ENCODE results near the gene RERE. TPM values are rescaled to one million over a fixed set of nuclear protein-coding genes. Genes with fewer than 3 reads are reported as not detected.

The RERE gene
- total and polyA plus RNA-seq, 2 donors, result 69.0 to 168 TPM

DNA sequence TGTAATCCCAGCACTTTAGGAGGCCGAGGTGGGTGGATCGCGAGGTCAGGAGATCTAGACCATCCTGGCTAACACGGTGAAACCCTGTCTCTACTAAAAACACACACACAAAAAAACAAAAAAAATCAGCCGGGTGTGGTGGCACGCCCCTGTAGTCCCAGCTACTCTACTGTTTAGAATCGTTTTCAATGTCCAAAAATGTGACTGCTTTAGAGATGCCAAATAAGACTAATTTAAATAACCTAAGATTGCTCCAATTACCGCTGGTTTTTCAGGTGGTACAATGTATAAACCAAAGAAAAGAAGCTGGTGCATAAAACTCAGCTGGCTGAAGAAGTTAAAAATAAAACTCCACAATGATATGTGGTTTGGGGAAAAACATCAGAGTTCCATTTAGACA is 132.0 kb downstream of the RERE start:
- Histone ChIP-seq H3K4me1 (ENCODE audit: insufficient read depth) (no peaks in the 10 kb centered on the region), H3K36me3 (ENCODE audit: insufficient read depth) (no peaks in the 10 kb centered on the region), H3K27ac (ENCODE audit: low read depth) (no peak overlapping the region), H3K4me3 (ENCODE audit: low read depth, low read length) (no peak overlapping the region)
- WGBS, result 67% methylated on average over 8 of the region's 8 CpGs
- no peak for DNase-seq (ENCODE audit: extremely low spot score)

DNA sequence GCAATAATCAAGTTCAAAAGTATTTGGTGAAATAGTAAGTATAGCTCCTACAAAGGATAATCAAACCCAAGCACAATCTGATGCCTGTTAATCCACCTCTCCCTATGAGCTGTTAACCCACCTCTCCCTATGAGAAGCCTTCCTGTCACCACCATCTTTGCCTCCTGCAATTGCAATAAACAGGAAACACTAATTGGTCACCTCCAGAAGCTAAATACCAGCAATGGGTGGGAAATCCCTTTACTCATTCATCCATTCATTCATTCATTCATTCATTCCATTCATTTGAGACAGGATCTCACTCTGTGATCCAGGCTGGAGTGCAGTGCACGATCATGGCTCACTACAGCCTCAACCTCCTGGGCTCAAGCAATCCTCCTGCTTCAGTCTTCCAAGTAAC is 132.8 kb downstream of the RERE start:
- DNase-seq (ENCODE audit: extremely low spot score), result no peak
- WGBS, result 96% methylated on average over 1 of the region's 1 CpG
- no peaks in the 10 kb centered on the region for H3K4me1 ChIP-seq (ENCODE audit: insufficient read depth)
- H3K27ac ChIP-seq (ENCODE audit: low read depth), result no peak overlapping the region
- no peak overlapping the region for H3K4me3 ChIP-seq (ENCODE audit: low read depth, low read length)
- H3K36me3 ChIP-seq (ENCODE audit: insufficient read depth), result no peaks in the 10 kb centered on the region

DNA sequence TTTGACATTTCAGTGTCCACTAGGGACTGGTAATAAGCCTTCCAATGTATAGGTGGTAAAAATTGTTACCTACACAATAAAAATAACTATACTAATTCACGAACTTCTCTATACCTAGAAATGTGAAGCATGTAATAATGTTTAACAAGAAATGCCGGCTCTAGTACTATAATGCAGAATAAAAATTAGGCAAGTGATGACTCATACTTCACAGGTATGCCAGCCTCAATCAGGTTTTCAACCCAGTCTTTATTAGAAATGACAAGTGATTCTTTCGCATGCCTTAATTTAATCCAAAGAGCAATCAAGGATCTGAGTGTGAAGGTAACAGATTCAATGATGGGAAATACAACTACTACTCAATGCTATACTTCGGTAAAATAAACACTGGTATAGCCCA is 134.9 kb downstream of the RERE start:
- 91% methylated on average over 4 of the region's 4 CpGs for WGBS

DNA sequence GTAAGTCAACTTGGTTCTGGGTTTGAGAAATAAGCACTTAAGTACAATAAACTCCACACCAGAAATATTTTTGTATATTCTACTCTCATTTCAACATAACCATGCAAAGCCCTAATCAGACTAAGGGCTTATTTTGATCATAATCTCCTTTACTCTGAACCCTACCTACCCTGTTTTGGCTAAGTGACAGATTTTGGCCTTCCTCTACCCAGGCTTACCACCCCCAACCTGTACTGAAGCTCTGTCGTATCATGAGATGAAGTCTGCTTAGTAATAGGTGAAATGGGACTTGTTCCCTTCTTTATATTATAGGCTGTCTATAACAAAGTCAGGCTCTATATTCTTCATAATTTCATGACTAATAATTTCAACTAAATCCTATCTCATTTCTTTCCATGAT is 135.5 kb downstream of the RERE start:
- peak overlapping the region; percentile 52 for H3K27ac ChIP-seq (ENCODE audit: low read depth)
- DNase-seq (ENCODE audit: extremely low spot score), result no peak
- no peak overlapping the region for H3K4me3 ChIP-seq (ENCODE audit: low read depth, low read length)
- WGBS, result 91% methylated on average over 1 of the region's 1 CpG
- H3K4me1 ChIP-seq (ENCODE audit: insufficient read depth), result no peaks in the 10 kb centered on the region
- H3K36me3 ChIP-seq (ENCODE audit: insufficient read depth), result no peaks in the 10 kb centered on the region

More for the DNA sequence above, 134.9 kb downstream of the RERE start:
- Histone ChIP-seq H3K36me3 (ENCODE audit: insufficient read depth) (no peaks in the 10 kb centered on the region), H3K27ac (ENCODE audit: low read depth) (no peak overlapping the region), H3K4me1 (ENCODE audit: insufficient read depth) (no peaks in the 10 kb centered on the region), H3K4me3 (ENCODE audit: low read depth, low read length) (no peak overlapping the region)
- DNase-seq (ENCODE audit: extremely low spot score), result no peak

DNA sequence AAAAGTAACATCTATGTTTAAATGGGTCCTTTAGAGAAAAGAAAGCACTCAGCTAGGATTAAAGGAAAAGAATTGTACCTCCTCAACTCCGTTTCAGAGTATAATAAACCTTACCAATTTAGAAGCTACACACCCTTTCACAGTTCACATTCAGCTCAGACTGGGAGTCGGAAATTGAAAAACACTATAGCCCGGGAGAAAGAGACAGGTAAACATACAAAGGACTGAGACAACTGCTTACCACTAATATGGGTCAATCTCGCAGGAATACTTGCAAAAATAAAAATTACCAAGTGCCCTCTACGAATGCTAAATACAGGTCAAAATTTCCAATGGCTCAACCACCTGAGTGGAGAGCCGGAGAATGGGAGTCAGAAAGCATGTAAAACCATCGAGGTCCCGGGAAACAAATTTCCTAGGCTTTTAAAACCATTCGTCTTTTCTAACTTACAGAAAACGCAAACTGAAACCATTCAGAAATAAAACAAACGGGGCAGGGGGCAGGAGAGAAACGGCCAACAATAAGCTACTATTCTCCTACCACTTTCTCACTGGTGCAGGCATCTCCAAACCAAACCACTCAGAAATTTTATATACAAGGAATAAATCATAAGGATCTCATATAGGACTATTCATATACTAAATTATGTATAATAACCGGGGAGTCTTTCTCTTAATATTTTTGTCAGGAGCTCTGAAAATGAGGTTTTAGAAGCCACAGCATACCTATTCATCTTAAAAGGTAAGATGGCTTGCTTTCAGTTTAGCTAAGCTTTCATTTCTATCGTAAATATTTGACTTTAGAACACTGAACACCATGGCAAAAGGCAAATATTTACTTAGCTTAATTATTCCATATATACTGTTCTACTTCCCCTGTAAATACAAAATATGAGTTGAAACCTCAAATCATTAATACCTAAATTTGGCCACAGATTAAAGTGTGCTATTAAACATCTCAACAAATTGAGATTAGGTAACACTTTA is 136.5 kb downstream of the RERE start:
- H3K4me3 ChIP-seq (ENCODE audit: low read depth, low read length), result peak overlapping the region; percentile 25
- no peak for DNase-seq (ENCODE audit: extremely low spot score)
- H3K27ac ChIP-seq (ENCODE audit: low read depth), result no peak overlapping the region
- H3K4me1 ChIP-seq (ENCODE audit: insufficient read depth), result no peaks in the 10 kb centered on the region
- WGBS, result 58% methylated on average over 14 of the region's 14 CpGs
- H3K36me3 ChIP-seq (ENCODE audit: insufficient read depth), result no peaks in the 10 kb centered on the region

DNA sequence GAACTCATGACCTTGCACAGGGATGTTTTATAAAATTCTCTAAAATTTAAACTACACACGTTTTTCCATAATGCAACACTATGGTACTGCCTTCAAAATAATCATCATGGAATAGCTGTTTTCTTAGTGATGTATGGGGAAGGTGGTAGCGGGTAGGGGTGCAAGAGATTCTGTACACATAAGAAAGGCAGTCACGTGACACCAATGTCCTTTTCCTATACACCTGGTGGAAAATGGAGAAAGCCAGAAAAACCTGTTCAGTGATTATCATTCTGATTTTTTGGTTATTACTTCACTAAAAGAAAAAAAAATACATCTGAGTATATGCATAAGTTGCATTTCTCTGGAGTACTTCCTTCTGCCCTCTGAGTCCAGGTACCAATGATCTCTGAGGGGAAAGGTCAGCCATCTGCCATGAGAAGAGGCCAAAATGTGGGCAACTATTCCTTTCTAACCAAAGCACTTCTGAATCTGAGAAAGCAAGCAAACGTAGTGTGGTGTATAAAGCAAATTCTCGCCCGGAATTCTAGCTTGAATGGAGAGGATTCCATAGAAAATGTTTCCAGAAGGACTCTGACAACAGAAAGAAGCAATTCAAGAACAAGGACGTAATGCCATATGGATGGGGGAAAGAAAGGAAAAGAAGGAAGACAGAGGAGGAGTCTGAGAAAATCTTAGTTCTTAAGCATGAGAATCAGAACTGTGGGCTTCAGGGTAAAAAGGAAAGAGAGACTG is 137.3 kb downstream of the RERE start:
- Histone ChIP-seq H3K4me3 (ENCODE audit: low read depth, low read length) (no peak overlapping the region), H3K4me1 (ENCODE audit: insufficient read depth) (no peaks in the 10 kb centered on the region), H3K27ac (ENCODE audit: low read depth) (no peak overlapping the region), H3K36me3 (ENCODE audit: insufficient read depth) (no peaks in the 10 kb centered on the region)
- DNase-seq (ENCODE audit: extremely low spot score), result no peak
- WGBS, result 78% methylated on average over 7 of the region's 7 CpGs

DNA sequence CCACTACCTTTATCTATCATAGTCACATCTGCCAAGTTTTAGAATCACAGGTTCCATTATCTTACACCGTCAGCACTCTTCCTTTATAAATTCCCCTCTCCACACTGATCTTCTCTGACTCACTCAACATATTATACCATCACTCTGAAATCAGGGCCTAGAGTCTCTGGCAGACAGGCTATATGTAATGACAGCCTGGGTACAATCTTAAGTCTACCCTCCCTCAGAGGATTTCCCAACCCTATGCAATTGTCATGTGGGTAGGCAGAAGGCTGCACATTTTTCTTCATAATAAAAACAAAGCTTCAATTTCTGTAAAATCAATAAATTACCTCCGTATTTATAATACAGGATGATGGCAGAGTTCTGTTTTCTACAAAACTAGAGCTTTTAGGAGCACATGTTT is 138.0 kb downstream of the RERE start:
- H3K27ac ChIP-seq (ENCODE audit: low read depth), result no peak overlapping the region
- no peaks in the 10 kb centered on the region for H3K4me1 ChIP-seq (ENCODE audit: insufficient read depth)
- 68% methylated on average over 2 of the region's 2 CpGs for whole genome bisulfite sequencing

DNA sequence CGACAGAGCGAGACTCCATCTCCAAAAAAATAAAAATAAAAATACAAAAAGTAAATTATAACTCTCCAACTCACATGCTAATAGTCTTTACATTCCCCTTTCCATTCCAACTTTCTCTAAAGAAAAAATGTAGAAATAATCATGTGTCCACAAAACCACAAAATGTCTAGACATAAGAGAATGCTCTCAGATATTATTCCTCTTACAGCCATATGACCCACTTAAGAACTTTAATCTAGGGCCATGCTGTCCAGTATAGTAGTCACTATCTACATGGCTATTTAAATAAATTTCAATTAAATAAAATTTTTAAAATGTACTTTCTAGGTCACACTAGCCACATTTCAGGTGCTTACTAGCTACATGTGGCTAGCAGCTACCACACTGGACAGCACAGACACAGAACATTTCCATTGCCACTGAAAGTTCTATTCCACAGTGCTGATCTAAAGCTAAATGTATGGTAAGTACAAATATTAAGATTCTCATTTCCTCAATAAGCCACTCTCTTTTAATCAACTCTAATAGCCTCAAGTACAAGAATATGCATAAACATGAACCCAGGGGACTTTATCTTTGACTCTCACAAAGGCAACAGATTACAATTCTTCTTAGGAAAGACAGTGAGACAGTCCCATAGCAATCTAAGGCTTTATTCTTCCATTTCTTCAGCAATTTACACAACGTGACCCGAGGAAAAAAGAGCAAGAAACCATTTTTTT is 138.6 kb downstream of the RERE start:
- Histone ChIP-seq H3K4me1 (ENCODE audit: insufficient read depth) (no peaks in the 10 kb centered on the region), H3K4me3 (ENCODE audit: low read depth, low read length) (no peak overlapping the region), H3K36me3 (ENCODE audit: insufficient read depth) (no peaks in the 10 kb centered on the region), H3K27ac (ENCODE audit: low read depth) (no peak overlapping the region)
- 74% methylated on average over 4 of the region's 4 CpGs for WGBS
- DNase-seq (ENCODE audit: extremely low spot score), result no peak

More for the DNA sequence above, 138.0 kb downstream of the RERE start:
- Histone ChIP-seq H3K4me3 (ENCODE audit: low read depth, low read length) (no peak overlapping the region), H3K36me3 (ENCODE audit: insufficient read depth) (no peaks in the 10 kb centered on the region)
- no peak for DNase-seq (ENCODE audit: extremely low spot score)

DNA sequence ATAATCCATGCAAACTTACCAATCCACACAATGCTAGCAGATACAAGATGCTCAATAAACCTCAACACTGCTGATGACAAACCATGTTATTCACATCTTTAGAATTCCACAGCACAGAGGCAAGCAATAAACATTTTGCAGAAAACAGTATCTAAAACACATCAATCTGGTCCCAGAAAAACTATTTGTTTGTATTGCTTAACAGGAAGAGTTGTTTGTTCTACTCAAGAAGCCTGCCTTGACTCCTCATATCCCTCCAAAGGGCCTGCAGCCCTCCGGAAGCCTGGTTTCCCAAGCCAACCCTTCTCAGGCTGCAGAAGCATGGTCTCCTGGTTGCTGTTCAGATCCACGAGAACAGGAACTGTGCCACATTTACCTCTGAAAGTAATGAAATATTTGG is 139.7 kb downstream of the RERE start:
- Histone ChIP-seq H3K4me1 (ENCODE audit: insufficient read depth) (no peaks in the 10 kb centered on the region), H3K36me3 (ENCODE audit: insufficient read depth) (no peaks in the 10 kb centered on the region), H3K4me3 (ENCODE audit: low read depth, low read length) (no peak overlapping the region), H3K27ac (ENCODE audit: low read depth) (no peak overlapping the region)
- 89% methylated on average over 2 of the region's 2 CpGs for WGBS
- no peak for DNase-seq (ENCODE audit: extremely low spot score)

DNA sequence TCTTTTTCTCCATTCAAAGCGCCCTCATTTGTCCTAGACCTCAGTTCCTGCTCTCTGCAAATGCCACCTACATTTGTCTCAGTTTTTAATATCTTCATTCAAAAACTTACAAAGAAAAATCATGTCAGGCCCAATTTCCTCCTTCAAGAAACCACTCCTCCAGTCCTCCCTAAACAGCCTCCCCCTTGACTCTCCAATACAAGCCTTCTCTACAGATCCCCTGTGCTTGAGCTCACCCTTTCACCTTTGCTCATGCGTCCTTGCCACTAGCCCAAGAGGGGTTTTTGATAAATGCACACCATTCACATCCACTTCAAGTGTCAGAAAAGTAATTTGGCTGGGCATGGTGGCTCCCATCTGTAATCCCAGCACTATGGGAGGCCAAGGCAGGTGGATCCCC is 140.6 kb downstream of the RERE start:
- 96% methylated on average over 2 of the region's 2 CpGs for WGBS
- no peak for DNase-seq (ENCODE audit: extremely low spot score)
- no peak overlapping the region for H3K4me3 ChIP-seq (ENCODE audit: low read depth, low read length)
- H3K4me1 ChIP-seq (ENCODE audit: insufficient read depth), result no peaks in the 10 kb centered on the region
- no peaks in the 10 kb centered on the region for H3K36me3 ChIP-seq (ENCODE audit: insufficient read depth)
- no peak overlapping the region for H3K27ac ChIP-seq (ENCODE audit: low read depth)

DNA sequence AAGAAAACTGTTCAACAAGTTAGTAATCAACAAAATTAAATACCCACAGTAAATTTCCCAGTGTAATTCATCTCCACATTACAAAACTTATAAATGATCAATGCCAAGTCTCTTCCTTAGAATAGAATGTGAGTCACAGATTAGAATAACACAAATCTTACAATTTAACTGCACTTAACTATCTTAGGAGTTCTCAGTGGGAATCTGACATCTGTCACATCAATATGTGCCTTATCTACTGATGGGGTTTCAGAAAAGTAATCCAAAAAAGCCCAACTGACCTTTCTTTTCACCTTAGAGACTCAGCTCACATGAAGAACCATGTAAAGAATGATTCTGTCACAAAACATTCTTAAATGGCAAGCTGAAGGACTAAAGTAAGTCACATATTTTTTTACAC is 141.4 kb downstream of the RERE start:
- no peaks in the 10 kb centered on the region for H3K4me1 ChIP-seq (ENCODE audit: insufficient read depth)
- H3K27ac ChIP-seq (ENCODE audit: low read depth), result no peak overlapping the region
- DNase-seq (ENCODE audit: extremely low spot score), result no peak
- H3K4me3 ChIP-seq (ENCODE audit: low read depth, low read length), result no peak overlapping the region
- H3K36me3 ChIP-seq (ENCODE audit: insufficient read depth), result no peaks in the 10 kb centered on the region

DNA sequence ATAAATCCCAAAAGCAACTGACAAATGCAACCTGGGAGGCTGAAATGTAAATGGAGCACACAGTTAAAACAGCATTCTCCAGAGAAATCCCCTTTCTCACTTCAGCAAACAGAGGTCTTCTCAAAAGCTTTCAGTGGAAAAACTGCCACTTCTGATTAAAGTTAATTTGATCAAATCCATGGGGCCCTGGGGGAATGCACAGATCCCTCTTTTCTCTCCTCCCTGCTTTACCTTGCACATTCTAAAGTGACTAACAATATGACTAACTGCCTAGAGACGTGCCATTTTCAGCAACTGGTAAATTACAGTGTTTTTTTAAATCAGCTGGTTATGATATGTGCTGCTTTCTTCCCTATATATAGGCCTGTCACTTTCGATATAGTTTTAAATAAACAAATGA is 142.5 kb downstream of the RERE start:
- Histone ChIP-seq H3K4me3 (ENCODE audit: low read depth, low read length) (no peak overlapping the region), H3K4me1 (ENCODE audit: insufficient read depth) (no peaks in the 10 kb centered on the region), H3K27ac (ENCODE audit: low read depth) (no peak overlapping the region), H3K36me3 (ENCODE audit: insufficient read depth) (no peaks in the 10 kb centered on the region)
- no peak for DNase-seq (ENCODE audit: extremely low spot score)
- WGBS, result 72% methylated on average over 2 of the region's 2 CpGs

DNA sequence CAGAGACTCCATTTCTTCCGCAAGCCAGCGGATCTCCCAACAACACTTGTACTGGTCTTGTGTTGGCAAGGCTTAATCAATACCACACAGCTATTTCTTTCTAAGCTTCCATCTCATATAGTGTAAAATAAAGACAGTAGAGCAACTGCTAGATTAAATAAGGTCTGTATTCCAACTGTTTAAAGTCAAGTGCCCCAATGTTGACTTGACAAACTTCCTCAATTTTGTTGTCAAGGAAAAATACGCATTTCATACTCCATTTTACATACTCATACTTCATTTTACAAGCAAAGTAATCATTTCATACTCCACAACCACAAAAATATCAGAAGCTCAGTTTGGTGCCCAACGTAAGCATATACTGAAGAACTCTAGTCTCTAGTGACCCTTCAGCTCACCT is 143.0 kb downstream of the RERE start:
- DNase-seq (ENCODE audit: extremely low spot score), result no peak
- Histone ChIP-seq H3K36me3 (ENCODE audit: insufficient read depth) (no peaks in the 10 kb centered on the region), H3K4me1 (ENCODE audit: insufficient read depth) (no peaks in the 10 kb centered on the region), H3K27ac (ENCODE audit: low read depth) (no peak overlapping the region), H3K4me3 (ENCODE audit: low read depth, low read length) (no peak overlapping the region)
- WGBS, result 96% methylated on average over 4 of the region's 4 CpGs
